Measurements from ENCODE around the gene UGP2.

UGP2 gene

GRCh38 chr2:63866009-63866709 is 24.5 kb downstream of the UGP2 start:
- no peak for DNase-seq

GRCh38 chr2:63870679-63871078 is 29.0 kb downstream of the UGP2 start:
- DNase-seq = no peak

DNA sequence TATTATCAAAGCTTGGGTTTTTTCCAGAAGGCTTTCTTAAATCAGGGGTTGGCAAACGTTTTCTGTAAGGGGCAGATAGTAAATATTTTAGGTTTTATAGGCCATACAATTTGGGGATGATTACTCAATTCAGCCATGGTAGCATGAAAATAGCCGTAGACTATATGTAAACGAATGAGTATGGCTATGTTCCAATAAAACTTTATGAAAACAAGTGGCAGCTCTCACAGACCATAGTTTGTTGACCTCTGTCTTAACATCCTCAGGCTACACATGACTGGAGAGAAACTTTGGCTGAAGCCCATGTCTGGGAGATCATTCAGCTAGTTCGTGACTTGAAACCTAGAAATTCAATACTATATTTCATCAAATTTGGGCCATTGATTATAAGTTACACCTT is 30.2 kb downstream of the UGP2 start:
- no peak for DNase-seq

DNA sequence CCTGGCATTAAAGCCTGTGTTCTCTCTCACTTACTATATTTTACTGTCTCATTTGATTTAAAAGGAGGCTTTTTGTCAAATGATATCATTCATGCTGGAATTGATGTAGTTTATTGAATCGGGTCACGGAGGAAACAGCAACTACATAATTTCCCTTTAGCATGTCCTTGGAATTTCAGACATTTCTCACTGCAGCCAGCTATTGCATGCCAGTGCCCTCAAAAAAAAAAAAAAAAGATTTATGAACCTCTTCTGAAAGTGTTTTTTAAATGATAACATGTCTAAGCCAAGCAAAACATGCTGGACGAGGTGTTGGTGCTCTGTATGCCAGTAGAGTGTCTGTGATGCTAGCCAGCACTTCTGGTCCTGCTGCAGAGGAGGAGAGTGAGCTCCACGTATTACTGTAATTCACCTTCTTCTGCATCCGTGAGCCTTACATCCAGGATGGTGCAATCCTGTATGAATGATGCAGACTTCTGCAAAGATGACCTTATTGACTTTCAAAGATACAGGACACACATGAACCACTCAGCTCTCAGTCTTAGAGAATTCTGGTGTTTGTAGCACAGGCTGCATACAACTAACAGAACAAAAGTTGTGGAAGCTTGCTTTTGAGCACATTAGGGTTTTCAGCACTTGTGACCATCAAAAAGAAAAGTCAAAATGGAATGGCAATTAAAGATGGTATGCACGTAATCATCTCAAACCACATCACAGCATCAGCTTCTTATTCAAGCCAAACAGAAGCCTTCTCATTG is 31.1 kb downstream of the UGP2 start:
- DNase-seq = no peak

- DNase-seq = no peak
Observed at GRCh38 chr2:63874204-63875130, 32.8 kb downstream of the UGP2 start.

- no peak for DNase-seq
Observed at GRCh38 chr2:63875131-63875527, 33.4 kb downstream of the UGP2 start.

DNA sequence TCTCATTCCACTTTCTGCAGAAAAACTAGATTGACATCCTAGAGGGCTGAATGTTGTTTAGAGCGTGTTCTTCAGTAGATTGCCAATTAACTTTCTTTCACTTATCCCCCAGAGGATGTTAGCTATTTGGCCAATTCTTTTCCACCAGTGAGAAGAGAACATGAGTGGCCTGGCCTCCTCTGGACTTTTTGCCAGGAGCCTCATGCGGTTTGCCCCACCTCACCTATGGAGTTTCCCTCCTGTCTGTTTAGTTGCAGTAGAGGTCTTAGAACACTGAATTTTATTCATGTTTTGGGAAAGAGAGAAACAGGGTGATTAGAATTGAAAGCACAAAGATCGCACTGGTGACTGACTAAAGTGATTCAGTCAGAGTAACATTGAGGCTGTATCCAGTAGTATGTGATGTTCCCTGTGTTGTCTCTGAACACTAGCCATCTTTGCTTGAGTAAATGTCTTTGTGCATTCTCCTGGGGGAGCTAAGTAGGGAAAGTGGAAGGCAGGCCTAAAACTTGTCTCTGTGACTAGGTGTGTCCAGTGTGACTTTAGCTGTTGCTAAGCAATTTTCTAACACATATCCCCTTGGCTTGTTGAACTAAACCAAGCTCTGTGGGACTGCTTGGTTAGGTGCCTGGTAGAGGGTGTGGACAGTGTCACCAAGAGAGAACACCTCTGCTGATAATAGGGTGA is 34.0 kb downstream of the UGP2 start:
- no peak for DNase-seq

GRCh38 chr2:63876311-63876710 is 34.6 kb downstream of the UGP2 start:
- DNase-seq = no peak

DNA sequence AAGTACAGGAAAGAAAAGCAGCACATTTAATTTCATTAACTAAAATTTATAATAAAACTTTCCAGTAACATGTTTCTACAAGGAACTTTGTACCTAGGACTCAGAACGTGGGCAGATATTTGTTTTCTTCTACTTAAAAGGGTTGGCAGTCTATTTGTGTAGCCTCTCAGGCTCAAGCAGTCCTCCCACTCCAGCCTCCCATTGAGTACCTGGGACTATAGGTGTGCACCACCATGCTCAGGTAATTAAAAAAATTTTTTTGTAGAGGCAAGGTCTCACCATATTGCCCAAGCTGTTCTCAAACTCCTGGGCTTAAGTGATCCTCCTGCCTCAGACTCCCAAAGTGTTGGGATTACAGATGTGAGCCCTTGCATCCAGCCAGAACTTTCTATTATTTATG is 36.8 kb downstream of the UGP2 start:
- no peak for DNase-seq

GRCh38 chr2:63879876-63880433 is 38.3 kb downstream of the UGP2 start:
- no peak for DNase-seq

DNA sequence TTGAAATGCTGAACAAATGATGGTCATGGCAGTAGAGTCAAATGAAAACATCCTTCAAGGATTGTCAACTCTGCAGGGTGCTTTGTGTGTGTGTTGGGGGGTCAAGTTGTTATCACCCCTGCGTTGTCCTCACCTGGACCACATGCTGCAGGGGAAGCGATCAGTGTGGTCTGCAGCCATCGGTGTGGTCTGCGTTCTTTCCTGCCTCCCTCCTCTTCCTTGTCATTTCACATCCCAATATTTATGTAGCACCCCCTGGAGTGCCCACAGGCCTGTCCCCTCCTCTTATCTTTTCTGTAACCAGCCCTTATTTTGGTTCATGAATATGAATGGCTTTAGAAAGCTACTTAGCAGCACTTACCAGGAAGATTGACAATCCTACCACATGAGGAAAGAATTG is 38.9 kb downstream of the UGP2 start:
- no peak for DNase-seq

DNA sequence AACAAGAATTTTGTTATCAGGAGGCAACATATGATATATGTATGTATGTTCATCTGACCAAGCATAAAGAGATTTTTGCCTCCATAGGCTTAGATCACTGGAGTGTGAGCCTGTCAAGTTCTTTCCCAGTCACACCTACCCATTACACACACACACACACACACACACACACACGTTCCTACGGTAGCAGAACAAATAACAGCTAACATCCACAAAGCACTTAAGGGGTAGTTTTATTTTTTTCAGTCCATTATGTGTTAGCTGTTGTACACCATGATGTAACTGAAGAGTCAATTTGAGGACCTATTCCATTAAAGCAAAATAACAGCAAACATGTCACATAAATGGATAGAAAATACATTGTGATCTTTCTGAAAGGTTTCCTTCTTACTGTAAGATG is 39.5 kb downstream of the UGP2 start:
- DNase-seq = no peak

- no peak for DNase-seq
Observed at GRCh38 chr2:63882395-63883105, 40.9 kb downstream of the UGP2 start.

GRCh38 chr2:63886445-63886844 is 44.7 kb downstream of the UGP2 start:
- DNase-seq = no peak

DNA sequence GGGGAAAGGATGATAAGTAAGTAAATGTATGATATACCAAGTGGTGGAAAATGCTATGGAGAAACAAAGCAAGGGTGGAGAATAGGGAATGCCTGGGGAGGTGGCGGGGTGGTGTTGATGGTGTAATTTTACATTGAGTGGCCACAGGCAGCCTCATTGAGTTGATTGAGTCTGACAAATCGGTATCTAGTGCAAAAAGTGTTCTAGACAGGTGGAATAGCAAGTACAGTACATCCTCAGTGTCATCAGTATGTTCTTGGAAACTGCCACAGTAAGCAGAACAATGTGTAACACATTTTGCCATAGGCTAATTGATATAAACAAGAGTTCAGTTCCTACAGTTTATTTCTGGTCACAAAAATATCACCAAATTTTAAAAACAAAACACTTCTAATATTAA is 46.4 kb downstream of the UGP2 start:
- DNase-seq = no peak

DNA sequence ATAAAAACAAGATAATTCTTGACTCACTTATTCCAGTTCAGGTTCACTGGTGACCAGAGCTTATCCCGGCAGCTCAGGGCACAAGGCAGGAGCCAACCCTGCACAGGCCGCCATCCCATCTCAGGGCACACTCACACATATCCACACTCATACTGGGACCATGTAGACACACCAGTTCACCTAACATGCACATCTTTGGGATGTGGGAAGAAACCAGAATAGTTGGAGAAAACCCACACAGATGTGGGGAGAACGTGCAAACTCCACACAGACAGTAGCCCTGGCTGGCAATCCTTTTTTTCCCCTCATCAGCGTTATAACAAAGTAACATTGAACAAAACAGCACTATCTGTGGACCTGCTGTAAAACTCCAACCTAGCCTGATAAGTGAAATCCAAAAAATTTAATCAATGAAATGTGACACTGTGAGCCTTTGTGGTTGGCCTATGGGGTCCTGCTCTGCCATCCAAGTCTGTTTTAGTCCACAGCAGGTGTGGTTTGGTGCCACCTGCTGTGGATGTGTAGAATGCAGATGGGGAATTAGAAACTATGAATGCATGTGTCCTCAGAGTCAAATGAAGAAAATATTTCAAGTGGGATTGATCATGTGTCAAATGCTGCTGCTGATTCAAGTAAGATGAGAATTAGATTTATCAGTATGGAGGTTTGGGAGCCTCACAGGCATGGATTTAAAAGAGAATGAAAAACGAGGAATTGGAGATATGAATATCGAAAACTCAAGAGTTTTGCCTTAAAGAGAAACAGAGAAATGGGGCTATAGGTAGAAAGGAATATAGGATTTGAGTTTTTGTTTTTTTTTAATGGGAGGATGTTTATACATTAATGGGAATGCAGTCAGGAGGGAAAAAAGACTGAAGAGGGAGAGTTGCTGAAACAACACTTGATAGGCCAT is 47.0 kb downstream of the UGP2 start:
- DNase-seq = peak; percentile 12

GRCh38 chr2:63890678-63891077 is 49.0 kb downstream of the UGP2 start:
- DNase-seq = no peak

DNA sequence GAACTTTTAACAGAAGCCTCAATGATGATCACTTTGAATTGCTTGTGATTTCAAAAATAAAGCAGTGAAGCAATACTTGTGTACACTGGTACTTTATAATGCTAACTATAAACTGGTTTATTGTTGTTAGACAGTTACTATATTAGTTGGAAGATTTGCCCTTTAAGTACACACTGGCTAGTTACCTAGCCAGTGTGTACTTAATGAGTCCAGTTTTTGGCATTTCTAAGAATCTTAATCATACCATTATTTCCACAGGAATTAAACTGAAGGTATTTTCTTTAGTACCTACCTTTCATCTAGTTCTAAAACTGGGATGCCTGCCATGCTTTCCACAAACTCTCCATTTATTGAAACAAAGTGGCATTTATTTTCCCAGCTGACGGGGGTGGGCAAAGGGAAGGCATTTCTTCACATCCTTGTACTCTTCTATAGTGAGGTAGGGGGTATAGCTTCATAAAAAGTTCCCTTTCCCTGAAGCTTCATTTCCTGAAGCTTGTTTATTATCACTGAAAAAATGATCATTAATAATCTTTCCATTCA is 49.9 kb downstream of the UGP2 start:
- DNase-seq = no peak

GRCh38 chr2:63893163-63893562 is 51.5 kb downstream of the UGP2 start:
- DNase-seq = no peak

DNA sequence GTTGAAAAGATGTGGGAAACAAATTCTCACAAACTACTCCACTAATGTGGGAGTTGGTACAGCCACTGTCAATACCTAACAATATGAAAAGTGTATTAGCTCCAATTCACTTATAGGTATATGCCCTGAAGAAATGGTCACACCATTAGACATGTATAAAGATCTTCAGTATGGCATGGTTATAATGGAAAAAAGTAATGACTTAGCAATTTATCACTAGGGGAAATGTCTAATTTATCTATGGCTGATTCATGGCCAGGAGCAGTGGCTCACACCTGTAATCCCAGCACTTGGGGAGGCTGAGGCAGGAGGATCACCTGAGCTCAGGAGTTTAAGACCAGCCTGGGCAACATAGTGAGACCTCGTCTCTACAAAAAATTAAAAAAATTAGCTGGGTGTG is 52.5 kb downstream of the UGP2 start:
- DNase-seq = no peak

DNA sequence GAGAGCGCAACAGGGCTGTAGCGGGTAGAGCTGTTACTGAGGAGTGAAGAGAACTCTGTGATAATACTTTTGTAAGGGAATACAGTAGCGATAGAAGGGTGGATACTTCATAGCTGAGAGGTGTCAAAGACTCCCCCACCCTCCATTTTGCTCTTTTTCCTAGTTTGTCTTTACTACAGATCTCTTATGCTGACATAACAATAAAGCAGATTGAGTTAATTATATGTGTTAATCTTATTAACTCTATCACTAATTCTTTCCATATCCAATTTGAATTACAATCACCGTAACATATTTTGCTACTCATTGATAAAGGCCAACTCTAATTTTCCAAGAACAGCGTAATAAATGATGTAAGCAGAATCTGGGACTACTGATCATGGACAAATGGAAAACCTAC is 57.1 kb downstream of the UGP2 start:
- DNase-seq = no peak

Data from NCI-H748 treated with DMSO at 0.1 percent for 48 hours (cell line).